HEK293 (cell line): ENCODE results near the gene PLCG2.

Experiments
- CTCF ChIA-PET: fragments of 350-600 bp; formaldehyde crosslinking; extraction: SDS; loops from one replicate; lab custom pipeline; 2021; ENCODE audit warnings: antibody characterized with exemption; lab: Yijun Ruan, JAX
- POLR2A ChIA-PET: fragments of 300-600 bp; formaldehyde crosslinking; extraction: SDS; loops from one replicate; lab custom pipeline; 2020; ENCODE audit warnings: antibody characterized with exemption, inconsistent platforms; lab: Yijun Ruan, JAX
- H3K27ac ChIP-seq: fragments of 200-500 bp; sonication (Bioruptor generic); 2 replicates; pipeline ENCODE4 v1.5.1; 2014; ENCODE audit warnings: low read depth, low read length, control low read depth, inconsistent platforms; ENCODE audit errors: extremely low read depth
- H3K36me3 ChIP-seq, 2 experiments: fragments of 200-500 bp in 1 of 2; sonication (Bioruptor generic) in 1 of 2; 1 replicate in 1 of 2; 2 replicates in 1 of 2; pipeline ENCODE4 v1.5.1; 2014 to 2017; ENCODE audit warnings: inconsistent platforms in 2 of 2, low read length in 2 of 2; ENCODE audit not compliant: control insufficient read depth in 2 of 2, insufficient read depth in 1 of 2
- H3K4me1 ChIP-seq: fragments of 200-500 bp; sonication (Bioruptor generic); 2 replicates; pipeline ENCODE4 v1.5.1; 2014; ENCODE audit warnings: mild to moderate bottlenecking, low read length, inconsistent platforms; ENCODE audit not compliant: control insufficient read depth, insufficient read depth
- H3K4me3 ChIP-seq: 2 replicates; pipeline ENCODE4 v1.5.1; 2011; ENCODE audit warnings: low read depth, mild to moderate bottlenecking, control low read depth, low read length, moderate library complexity
- H3K9me3 ChIP-seq: fragments of 200-500 bp; sonication (Bioruptor generic); 2 replicates; pipeline ENCODE4 v1.5.1; 2014; ENCODE audit warnings: low read depth, low read length, inconsistent platforms; ENCODE audit not compliant: control insufficient read depth, insufficient read depth
- GLI2 ChIP-seq: fragments of 450-650 bp; formaldehyde crosslinking; IDR thresholded peaks from 2 replicates; pipeline ENCODE4; 2017; ENCODE audit warnings: missing biosample characterization, missing genetic modification characterization, low read depth, borderline replicate concordance
- HIC1 ChIP-seq: fragments of 450-650 bp; formaldehyde crosslinking; IDR thresholded peaks from 2 replicates; pipeline ENCODE4 v1.5.1; 2016; ENCODE audit warnings: missing biosample characterization, missing genetic modification characterization
- HOXD13 ChIP-seq: sonication (generic); formaldehyde crosslinking; IDR thresholded peaks from 2 replicates; pipeline ENCODE4 v1.8.0; 2022; ENCODE audit warnings: missing genetic modification reagents, borderline replicate concordance
- IKZF3 ChIP-seq: fragments of 450-650 bp; IDR thresholded peaks from 2 replicates; pipeline ENCODE4 v1.5.0; 2018; ENCODE audit warnings: missing biosample characterization, mild to moderate bottlenecking, missing genetic modification characterization, moderate library complexity
- KLF1 ChIP-seq: fragments of 450-650 bp; formaldehyde crosslinking; IDR thresholded peaks from 2 replicates; pipeline ENCODE4 v1.5.1; 2016; ENCODE audit warnings: missing biosample characterization, missing genetic modification characterization
- KLF10 ChIP-seq: fragments of 450-650 bp; IDR thresholded peaks from 2 replicates; pipeline ENCODE4 v1.5.1; 2018; ENCODE audit warnings: missing biosample characterization, mild to moderate bottlenecking, missing genetic modification characterization
- KLF9 ChIP-seq: fragments of 450-650 bp; formaldehyde crosslinking; IDR thresholded peaks from 2 replicates; pipeline ENCODE4 v1.5.1; 2016; ENCODE audit warnings: missing biosample characterization, missing genetic modification characterization, low read depth
- OVOL3 ChIP-seq: fragments of 450-650 bp; formaldehyde crosslinking; IDR thresholded peaks from 2 replicates; pipeline ENCODE4 v1.5.1; 2016; ENCODE audit warnings: missing biosample characterization, missing genetic modification characterization
- PRDM10 ChIP-seq: fragments of 450-650 bp; formaldehyde crosslinking; IDR thresholded peaks from 2 replicates; pipeline ENCODE4 v1.5.1; 2016; ENCODE audit warnings: missing biosample characterization, missing genetic modification characterization
- RBAK ChIP-seq: fragments of 450-650 bp; formaldehyde crosslinking; IDR thresholded peaks from 2 replicates; pipeline ENCODE4 v1.5.1; 2016; ENCODE audit warnings: missing biosample characterization, missing genetic modification characterization
- ZBTB20 ChIP-seq: fragments of 450-650 bp; formaldehyde crosslinking; IDR thresholded peaks from 2 replicates; pipeline ENCODE4 v1.5.1; 2016; ENCODE audit warnings: missing biosample characterization, missing genetic modification characterization
- ZBTB8A ChIP-seq: fragments of 450-650 bp; formaldehyde crosslinking; IDR thresholded peaks from 2 replicates; pipeline ENCODE4 v1.5.1; 2016; ENCODE audit warnings: missing biosample characterization, missing genetic modification characterization
- ZFHX2 ChIP-seq: fragments of 450-650 bp; formaldehyde crosslinking; conservative IDR thresholded peaks from 2 replicates; pipeline ENCODE4 v1.5.1; 2016; ENCODE audit warnings: missing biosample characterization, missing genetic modification characterization
- ZNF174 ChIP-seq: fragments of 450-650 bp; formaldehyde crosslinking; IDR thresholded peaks from 2 replicates; pipeline ENCODE4 v1.5.0; 2017; ENCODE audit warnings: missing biosample characterization, mild to moderate bottlenecking, missing genetic modification characterization
- ZNF280D ChIP-seq: fragments of 450-650 bp; formaldehyde crosslinking; IDR thresholded peaks from 2 replicates; pipeline ENCODE4 v1.5.1; 2016; ENCODE audit warnings: missing biosample characterization, missing genetic modification characterization
- ZNF354C ChIP-seq: fragments of 450-650 bp; formaldehyde crosslinking; IDR thresholded peaks from 2 replicates; pipeline ENCODE4 v1.5.1; 2016; ENCODE audit warnings: missing biosample characterization, missing genetic modification characterization, low read depth, borderline replicate concordance
- ZNF362 ChIP-seq: fragments of 450-650 bp; formaldehyde crosslinking; IDR thresholded peaks from 2 replicates; pipeline ENCODE4 v1.5.1; 2016; ENCODE audit warnings: missing biosample characterization, missing genetic modification characterization
- ZNF366 ChIP-seq: fragments of 450-650 bp; formaldehyde crosslinking; conservative IDR thresholded peaks from 2 replicates; pipeline ENCODE4 v1.5.1; 2016; ENCODE audit warnings: missing biosample characterization, missing genetic modification characterization
- ZNF394 ChIP-seq: fragments of 450-650 bp; formaldehyde crosslinking; IDR thresholded peaks from 2 replicates; pipeline ENCODE4 v1.5.1; 2016; ENCODE audit warnings: missing biosample characterization, missing genetic modification characterization, mild to moderate bottlenecking, moderate library complexity, borderline replicate concordance
- ZNF530 ChIP-seq: fragments of 450-650 bp; formaldehyde crosslinking; IDR thresholded peaks from 2 replicates; pipeline ENCODE4 v1.5.1; 2016; ENCODE audit warnings: low read depth, missing biosample characterization, missing genetic modification characterization
- ZNF776 ChIP-seq: fragments of 450-650 bp; formaldehyde crosslinking; IDR thresholded peaks from 2 replicates; pipeline ENCODE4 v1.5.0; 2017; ENCODE audit warnings: missing biosample characterization, missing genetic modification characterization, borderline replicate concordance
- ZNF792 ChIP-seq: fragments of 450-650 bp; formaldehyde crosslinking; IDR thresholded peaks from 2 replicates; pipeline ENCODE4 v1.5.1; 2016; ENCODE audit warnings: missing biosample characterization, missing genetic modification characterization
- ZNF830 ChIP-seq: fragments of 450-650 bp; IDR thresholded peaks from 2 replicates; pipeline ENCODE4 v1.5.0; 2018; ENCODE audit warnings: missing biosample characterization, missing genetic modification characterization, low read depth, mild to moderate bottlenecking, moderate library complexity
- ZSCAN4 ChIP-seq: fragments of 450-650 bp; formaldehyde crosslinking; IDR thresholded peaks from 2 replicates; pipeline ENCODE4 v1.5.1; 2017; ENCODE audit warnings: missing biosample characterization, missing genetic modification characterization

PLCG2 gene

GRCh38 chr16:81730090-81731051, 48.7 kb upstream of the PLCG2 start:
- CTCF ChIA-PET, result interaction anchor here (0.5 to 1.6 kb wide), 16 partner anchors 10 to 525 kb away, joined by 3 to 7 read pairs (median 4); partner anchors contain the start of gene GAN
- Histone ChIP-seq H3K9me3 (no peaks in the 10 kb centered on the region), H3K36me3 (no peaks in the 10 kb centered on the region), H3K4me1 (no peaks in the 10 kb centered on the region), H3K27ac (no peak overlapping the region; the same call in 1 of the 2 replicates), H3K4me3 (peak overlapping the region; percentile 19)
- POLR2A ChIA-PET, result no interaction called here
- TF ChIP-seq ZNF362 (tag by site-specific recombination) (no peak), ZFHX2 (tag by site-specific recombination) (peak; percentile 62), KLF10 (no peak), ZNF280D (no peak), ZBTB8A (tag by site-specific recombination) (peak; percentile 40; the same call in 1 of the 2 replicates), ZNF174 (tag by site-specific recombination) (no peak), OVOL3 (tag by site-specific recombination) (no peak), ZNF830 (tag by site-specific recombination) (no peak), ZSCAN4 (no peak), ZNF776 (tag by site-specific recombination) (no peak), KLF9 (peak; percentile 29; the same call in 1 of the 2 replicates), RBAK (no peak), IKZF3 (tag by site-specific recombination) (peak; percentile 83), ZNF530 (tag by site-specific recombination) (no peak), KLF1 (peak; percentile 93), ZBTB20 (tag by site-specific recombination) (peak; percentile 94), ZNF354C (tag by site-specific recombination) (no peak), ZNF792 (tag by site-specific recombination) (no peak), ZNF366 (tag by site-specific recombination) (peak; percentile 70), HIC1 (peak; percentile 14; the same call in 1 of the 2 replicates), GLI2 (no peak), ZNF394 (tag by site-specific recombination) (no peak), PRDM10 (tag by site-specific recombination) (no peak; the same call in 1 of the 2 replicates), HOXD13 (CRISPR knock-in tag) (no peak)
